HEK293 (cell line): ENCODE results near the gene OXSR1.

Experiments used
- REPIN1 ChIP-seq: fragments of 450-650 bp; formaldehyde crosslinking; IDR thresholded peaks from 2 replicates; pipeline ENCODE4 v1.5.1; 2017; ENCODE audit warnings: missing biosample characterization, missing genetic modification characterization, low read depth
- SP2 ChIP-seq: fragments of 450-650 bp; formaldehyde crosslinking; IDR thresholded peaks from 2 replicates; pipeline ENCODE4 v1.5.1; 2016; ENCODE audit warnings: missing biosample characterization, missing genetic modification characterization
- TRIM28 ChIP-seq: IDR thresholded peaks from 2 replicates; pipeline ENCODE4 v1.6.1; 2011; ENCODE audit warnings: low read length, control low read depth, borderline replicate concordance
- YY2 ChIP-seq: fragments of 450-650 bp; formaldehyde crosslinking; IDR thresholded peaks from 2 replicates; pipeline ENCODE4 v1.5.1; 2016; ENCODE audit warnings: missing biosample characterization, missing genetic modification characterization
- ZBTB8A ChIP-seq: fragments of 450-650 bp; formaldehyde crosslinking; IDR thresholded peaks from 2 replicates; pipeline ENCODE4 v1.5.1; 2016; ENCODE audit warnings: missing biosample characterization, missing genetic modification characterization
- ZFP37 ChIP-seq: fragments of 450-650 bp; formaldehyde crosslinking; IDR thresholded peaks from 2 replicates; pipeline ENCODE4 v1.5.1; 2016; ENCODE audit warnings: missing biosample characterization, missing genetic modification characterization
- ZNF133 ChIP-seq: fragments of 450-650 bp; formaldehyde crosslinking; IDR thresholded peaks from 2 replicates; pipeline ENCODE4 v1.5.1; 2016; ENCODE audit warnings: missing biosample characterization, missing genetic modification characterization
- ZNF140 ChIP-seq: fragments of 450-650 bp; formaldehyde crosslinking; IDR thresholded peaks from 2 replicates; pipeline ENCODE4 v1.5.1; 2016; ENCODE audit warnings: missing biosample characterization, missing genetic modification characterization
- ZNF184 ChIP-seq: fragments of 450-650 bp; IDR thresholded peaks from 2 replicates; pipeline ENCODE4 v1.5.1; 2018; ENCODE audit warnings: missing biosample characterization, mild to moderate bottlenecking, missing genetic modification characterization
- ZNF2 ChIP-seq: fragments of 450-650 bp; formaldehyde crosslinking; IDR thresholded peaks from 2 replicates; pipeline ENCODE4 v1.5.1; 2016; ENCODE audit warnings: missing biosample characterization, missing genetic modification characterization
- ZNF202 ChIP-seq: fragments of 450-650 bp; formaldehyde crosslinking; IDR thresholded peaks from 2 replicates; pipeline ENCODE4 v1.5.1; 2016; ENCODE audit warnings: missing biosample characterization, missing genetic modification characterization, borderline replicate concordance
- ZNF214 ChIP-seq: fragments of 450-650 bp; formaldehyde crosslinking; IDR thresholded peaks from 2 replicates; pipeline ENCODE4 v1.5.1; 2017; ENCODE audit warnings: missing biosample characterization, mild to moderate bottlenecking, missing genetic modification characterization, borderline replicate concordance
- ZNF394 ChIP-seq: fragments of 450-650 bp; formaldehyde crosslinking; IDR thresholded peaks from 2 replicates; pipeline ENCODE4 v1.5.1; 2016; ENCODE audit warnings: missing biosample characterization, missing genetic modification characterization, mild to moderate bottlenecking, moderate library complexity, borderline replicate concordance
- ZNF521 ChIP-seq: fragments of 450-650 bp; formaldehyde crosslinking; IDR thresholded peaks from 2 replicates; pipeline ENCODE4 v1.5.1; 2017; ENCODE audit warnings: missing biosample characterization, mild to moderate bottlenecking, missing genetic modification characterization
- ZNF621 ChIP-seq: fragments of 450-650 bp; formaldehyde crosslinking; IDR thresholded peaks from 2 replicates; pipeline ENCODE4 v1.5.1; 2017; ENCODE audit warnings: missing biosample characterization, missing genetic modification characterization
- ZNF629 ChIP-seq: fragments of 450-650 bp; formaldehyde crosslinking; IDR thresholded peaks from 2 replicates; pipeline ENCODE4 v1.5.1; 2017; ENCODE audit warnings: missing biosample characterization, missing genetic modification characterization
- ZNF670 ChIP-seq: fragments of 450-650 bp; formaldehyde crosslinking; IDR thresholded peaks from 2 replicates; pipeline ENCODE4 v1.5.1; 2016; ENCODE audit warnings: missing biosample characterization, missing genetic modification characterization, low read depth
- ZNF677 ChIP-seq: fragments of 450-650 bp; IDR thresholded peaks from 2 replicates; pipeline ENCODE4 v1.5.0; 2018; ENCODE audit warnings: missing biosample characterization, mild to moderate bottlenecking, missing genetic modification characterization, moderate library complexity
- ZNF777 ChIP-seq: fragments of 450-650 bp; formaldehyde crosslinking; IDR thresholded peaks from 2 replicates; pipeline ENCODE4 v1.5.1; 2017; ENCODE audit warnings: missing biosample characterization, missing genetic modification characterization, borderline replicate concordance
- ZNF837 ChIP-seq: fragments of 450-650 bp; formaldehyde crosslinking; IDR thresholded peaks from 2 replicates; pipeline ENCODE4 v1.5.1; 2016; ENCODE audit warnings: missing biosample characterization, missing genetic modification characterization
- ZSCAN4 ChIP-seq: fragments of 450-650 bp; formaldehyde crosslinking; IDR thresholded peaks from 2 replicates; pipeline ENCODE4 v1.5.1; 2017; ENCODE audit warnings: missing biosample characterization, missing genetic modification characterization
- ZXDB ChIP-seq: fragments of 450-650 bp; formaldehyde crosslinking; IDR thresholded peaks from 2 replicates; pipeline ENCODE4 v1.5.1; 2016; ENCODE audit warnings: missing biosample characterization, missing genetic modification characterization
- TF ChIP-seq, protein P1 (sequence below): fragments of 450-650 bp; formaldehyde crosslinking; IDR thresholded peaks from 2 replicates; pipeline ENCODE4 v1.5.1; 2017; ENCODE audit warnings: missing biosample characterization, mild to moderate bottlenecking, missing genetic modification characterization, moderate library complexity
- TF ChIP-seq, protein P2 (sequence below): fragments of 450-650 bp; formaldehyde crosslinking; conservative IDR thresholded peaks from 2 replicates; pipeline ENCODE4 v1.5.1; 2016; ENCODE audit warnings: low read depth, missing biosample characterization, missing genetic modification characterization
- TF ChIP-seq, protein P3 (sequence below): fragments of 450-650 bp; formaldehyde crosslinking; IDR thresholded peaks from 2 replicates; pipeline ENCODE4 v1.5.1; 2016; ENCODE audit warnings: missing biosample characterization, missing genetic modification characterization, low read depth
- TF ChIP-seq, protein P4 (sequence below): fragments of 450-650 bp; formaldehyde crosslinking; IDR thresholded peaks from 2 replicates; pipeline ENCODE4 v1.5.1; 2016; ENCODE audit warnings: missing biosample characterization, missing genetic modification characterization

The OXSR1 gene

DNA sequence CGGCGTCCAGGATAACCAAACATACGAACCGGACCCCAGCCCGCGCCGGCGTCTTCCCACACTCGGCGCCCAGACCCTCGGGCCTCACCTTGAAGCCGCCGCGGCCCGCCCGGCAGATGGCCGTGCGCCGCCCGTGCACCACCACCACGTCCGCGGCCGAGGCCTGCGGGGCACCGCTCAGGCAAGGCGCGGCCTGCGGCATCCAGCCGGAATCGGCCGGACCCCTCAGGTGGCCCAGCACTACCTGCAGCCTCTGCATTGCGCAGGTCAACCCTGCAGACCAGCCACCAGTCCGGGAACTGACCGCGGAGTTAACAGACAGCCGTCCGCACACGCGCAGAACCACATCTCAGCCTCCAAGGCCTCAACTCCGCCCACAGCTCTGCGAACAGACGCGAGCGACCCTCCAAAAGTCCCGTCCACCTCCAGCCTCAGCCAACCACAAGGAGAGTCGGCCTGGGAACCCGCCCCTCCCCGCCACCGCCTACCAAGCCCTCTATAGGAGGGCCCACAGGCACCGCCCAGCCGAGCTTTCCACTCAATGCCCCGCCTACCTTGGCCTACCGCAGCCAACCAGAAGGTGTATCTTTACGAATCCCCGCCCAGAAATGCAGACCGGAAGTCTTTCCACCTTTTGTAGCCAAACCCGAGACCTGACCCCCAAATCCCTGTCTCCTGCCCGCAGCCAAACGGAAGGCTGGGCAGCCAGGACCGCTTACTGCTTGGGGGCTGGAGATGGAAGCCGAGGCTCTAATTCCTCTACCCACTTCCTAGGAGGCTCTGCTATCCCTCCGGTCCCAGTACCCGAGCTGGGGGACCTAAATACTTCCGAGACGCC is 28.3 kb upstream of the OXSR1 start, which contains the start of gene ACAA1 (continued):
- TF ChIP-seq, protein P1, sequence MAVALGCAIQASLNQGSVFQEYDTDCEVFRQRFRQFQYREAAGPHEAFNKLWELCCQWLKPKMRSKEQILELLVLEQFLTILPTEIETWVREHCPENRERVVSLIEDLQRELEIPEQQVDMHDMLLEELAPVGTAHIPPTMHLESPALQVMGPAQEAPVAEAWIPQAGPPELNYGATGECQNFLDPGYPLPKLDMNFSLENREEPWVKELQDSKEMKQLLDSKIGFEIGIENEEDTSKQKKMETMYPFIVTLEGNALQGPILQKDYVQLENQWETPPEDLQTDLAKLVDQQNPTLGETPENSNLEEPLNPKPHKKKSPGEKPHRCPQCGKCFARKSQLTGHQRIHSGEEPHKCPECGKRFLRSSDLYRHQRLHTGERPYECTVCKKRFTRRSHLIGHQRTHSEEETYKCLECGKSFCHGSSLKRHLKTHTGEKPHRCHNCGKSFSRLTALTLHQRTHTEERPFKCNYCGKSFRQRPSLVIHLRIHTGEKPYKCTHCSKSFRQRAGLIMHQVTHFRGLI (tag by site-specific recombination), result peak; percentile 99
- no peak for TF ChIP-seq ZNF837 (tag by site-specific recombination)
- no peak for TF ChIP-seq ZNF394 (tag by site-specific recombination)
- no peak for TF ChIP-seq ZNF140 (tag by site-specific recombination)
- TF ChIP-seq ZNF214 (tag by site-specific recombination), result no peak
- no peak for TF ChIP-seq ZNF677 (tag by site-specific recombination)
- TF ChIP-seq, protein P2, sequence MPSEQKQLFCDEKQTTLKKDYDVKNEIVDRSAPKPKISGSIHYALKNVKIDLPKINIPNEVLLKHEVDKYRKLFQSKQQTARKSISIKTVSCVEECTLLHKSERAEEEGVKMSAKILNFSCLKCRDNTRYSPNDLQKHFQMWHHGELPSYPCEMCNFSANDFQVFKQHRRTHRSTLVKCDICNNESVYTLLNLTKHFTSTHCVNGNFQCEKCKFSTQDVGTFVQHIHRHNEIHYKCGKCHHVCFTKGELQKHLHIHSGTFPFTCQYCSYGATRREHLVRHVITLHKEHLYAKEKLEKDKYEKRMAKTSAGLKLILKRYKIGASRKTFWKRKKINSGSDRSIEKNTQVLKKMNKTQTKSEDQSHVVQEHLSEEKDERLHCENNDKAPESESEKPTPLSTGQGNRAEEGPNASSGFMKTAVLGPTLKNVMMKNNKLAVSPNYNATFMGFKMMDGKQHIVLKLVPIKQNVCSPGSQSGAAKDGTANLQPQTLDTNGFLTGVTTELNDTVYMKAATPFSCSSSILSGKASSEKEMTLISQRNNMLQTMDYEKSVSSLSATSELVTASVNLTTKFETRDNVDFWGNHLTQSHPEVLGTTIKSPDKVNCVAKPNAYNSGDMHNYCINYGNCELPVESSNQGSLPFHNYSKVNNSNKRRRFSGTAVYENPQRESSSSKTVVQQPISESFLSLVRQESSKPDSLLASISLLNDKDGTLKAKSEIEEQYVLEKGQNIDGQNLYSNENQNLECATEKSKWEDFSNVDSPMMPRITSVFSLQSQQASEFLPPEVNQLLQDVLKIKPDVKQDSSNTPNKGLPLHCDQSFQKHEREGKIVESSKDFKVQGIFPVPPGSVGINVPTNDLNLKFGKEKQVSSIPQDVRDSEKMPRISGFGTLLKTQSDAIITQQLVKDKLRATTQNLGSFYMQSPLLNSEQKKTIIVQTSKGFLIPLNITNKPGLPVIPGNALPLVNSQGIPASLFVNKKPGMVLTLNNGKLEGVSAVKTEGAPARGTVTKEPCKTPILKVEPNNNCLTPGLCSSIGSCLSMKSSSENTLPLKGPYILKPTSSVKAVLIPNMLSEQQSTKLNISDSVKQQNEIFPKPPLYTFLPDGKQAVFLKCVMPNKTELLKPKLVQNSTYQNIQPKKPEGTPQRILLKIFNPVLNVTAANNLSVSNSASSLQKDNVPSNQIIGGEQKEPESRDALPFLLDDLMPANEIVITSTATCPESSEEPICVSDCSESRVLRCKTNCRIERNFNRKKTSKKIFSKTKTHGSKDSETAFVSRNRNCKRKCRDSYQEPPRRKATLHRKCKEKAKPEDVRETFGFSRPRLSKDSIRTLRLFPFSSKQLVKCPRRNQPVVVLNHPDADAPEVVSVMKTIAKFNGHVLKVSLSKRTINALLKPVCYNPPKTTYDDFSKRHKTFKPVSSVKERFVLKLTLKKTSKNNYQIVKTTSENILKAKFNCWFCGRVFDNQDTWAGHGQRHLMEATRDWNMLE (tag by site-specific recombination), result no peak; the same call in 1 of the 2 replicates
- TF ChIP-seq, protein P3, sequence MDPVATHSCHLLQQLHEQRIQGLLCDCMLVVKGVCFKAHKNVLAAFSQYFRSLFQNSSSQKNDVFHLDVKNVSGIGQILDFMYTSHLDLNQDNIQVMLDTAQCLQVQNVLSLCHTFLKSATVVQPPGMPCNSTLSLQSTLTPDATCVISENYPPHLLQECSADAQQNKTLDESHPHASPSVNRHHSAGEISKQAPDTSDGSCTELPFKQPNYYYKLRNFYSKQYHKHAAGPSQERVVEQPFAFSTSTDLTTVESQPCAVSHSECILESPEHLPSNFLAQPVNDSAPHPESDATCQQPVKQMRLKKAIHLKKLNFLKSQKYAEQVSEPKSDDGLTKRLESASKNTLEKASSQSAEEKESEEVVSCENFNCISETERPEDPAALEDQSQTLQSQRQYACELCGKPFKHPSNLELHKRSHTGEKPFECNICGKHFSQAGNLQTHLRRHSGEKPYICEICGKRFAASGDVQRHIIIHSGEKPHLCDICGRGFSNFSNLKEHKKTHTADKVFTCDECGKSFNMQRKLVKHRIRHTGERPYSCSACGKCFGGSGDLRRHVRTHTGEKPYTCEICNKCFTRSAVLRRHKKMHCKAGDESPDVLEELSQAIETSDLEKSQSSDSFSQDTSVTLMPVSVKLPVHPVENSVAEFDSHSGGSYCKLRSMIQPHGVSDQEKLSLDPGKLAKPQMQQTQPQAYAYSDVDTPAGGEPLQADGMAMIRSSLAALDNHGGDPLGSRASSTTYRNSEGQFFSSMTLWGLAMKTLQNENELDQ, result no peak
- TF ChIP-seq ZNF670 (tag by site-specific recombination), result no peak
- no peak for TF ChIP-seq REPIN1 (tag by site-specific recombination)
- TF ChIP-seq ZNF629 (tag by site-specific recombination), result peak; percentile 18; the same call in 1 of the 2 replicates
- TF ChIP-seq ZNF184 (tag by site-specific recombination), result no peak
- TF ChIP-seq ZNF521, result no peak
- TF ChIP-seq, protein P4, sequence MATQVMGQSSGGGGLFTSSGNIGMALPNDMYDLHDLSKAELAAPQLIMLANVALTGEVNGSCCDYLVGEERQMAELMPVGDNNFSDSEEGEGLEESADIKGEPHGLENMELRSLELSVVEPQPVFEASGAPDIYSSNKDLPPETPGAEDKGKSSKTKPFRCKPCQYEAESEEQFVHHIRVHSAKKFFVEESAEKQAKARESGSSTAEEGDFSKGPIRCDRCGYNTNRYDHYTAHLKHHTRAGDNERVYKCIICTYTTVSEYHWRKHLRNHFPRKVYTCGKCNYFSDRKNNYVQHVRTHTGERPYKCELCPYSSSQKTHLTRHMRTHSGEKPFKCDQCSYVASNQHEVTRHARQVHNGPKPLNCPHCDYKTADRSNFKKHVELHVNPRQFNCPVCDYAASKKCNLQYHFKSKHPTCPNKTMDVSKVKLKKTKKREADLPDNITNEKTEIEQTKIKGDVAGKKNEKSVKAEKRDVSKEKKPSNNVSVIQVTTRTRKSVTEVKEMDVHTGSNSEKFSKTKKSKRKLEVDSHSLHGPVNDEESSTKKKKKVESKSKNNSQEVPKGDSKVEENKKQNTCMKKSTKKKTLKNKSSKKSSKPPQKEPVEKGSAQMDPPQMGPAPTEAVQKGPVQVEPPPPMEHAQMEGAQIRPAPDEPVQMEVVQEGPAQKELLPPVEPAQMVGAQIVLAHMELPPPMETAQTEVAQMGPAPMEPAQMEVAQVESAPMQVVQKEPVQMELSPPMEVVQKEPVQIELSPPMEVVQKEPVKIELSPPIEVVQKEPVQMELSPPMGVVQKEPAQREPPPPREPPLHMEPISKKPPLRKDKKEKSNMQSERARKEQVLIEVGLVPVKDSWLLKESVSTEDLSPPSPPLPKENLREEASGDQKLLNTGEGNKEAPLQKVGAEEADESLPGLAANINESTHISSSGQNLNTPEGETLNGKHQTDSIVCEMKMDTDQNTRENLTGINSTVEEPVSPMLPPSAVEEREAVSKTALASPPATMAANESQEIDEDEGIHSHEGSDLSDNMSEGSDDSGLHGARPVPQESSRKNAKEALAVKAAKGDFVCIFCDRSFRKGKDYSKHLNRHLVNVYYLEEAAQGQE, result no peak
- no peak for TF ChIP-seq ZFP37
- TF ChIP-seq ZNF2 (tag by site-specific recombination), result no peak
- TF ChIP-seq SP2 (tag by site-specific recombination), result peak; percentile 99
- no peak for TF ChIP-seq ZNF133
- no peak for TF ChIP-seq ZNF777
- TF ChIP-seq ZSCAN4 (tag by site-specific recombination), result no peak
- no peak for TF ChIP-seq ZXDB (tag by site-specific recombination)
- TF ChIP-seq TRIM28, result no peak
- TF ChIP-seq ZNF202, result no peak
- no peak for TF ChIP-seq ZNF621 (tag by site-specific recombination)
- no peak for TF ChIP-seq ZBTB8A (tag by site-specific recombination)
- no peak for TF ChIP-seq YY2 (tag by site-specific recombination)
